ENCODE measurements around the gene NANOS2. TPM values are rescaled to one million over a fixed set of nuclear protein-coding genes. Genes with fewer than 3 reads are reported as not detected.
"Not testable (repeated sequence)": the region's sequence is repeated elsewhere in the genome, so short reads cannot be mapped to it uniquely, and the experiment has no call there.

NANOS2 gene
- total RNA-seq, 2 experiments from 2014 or later = not detected

DNA sequence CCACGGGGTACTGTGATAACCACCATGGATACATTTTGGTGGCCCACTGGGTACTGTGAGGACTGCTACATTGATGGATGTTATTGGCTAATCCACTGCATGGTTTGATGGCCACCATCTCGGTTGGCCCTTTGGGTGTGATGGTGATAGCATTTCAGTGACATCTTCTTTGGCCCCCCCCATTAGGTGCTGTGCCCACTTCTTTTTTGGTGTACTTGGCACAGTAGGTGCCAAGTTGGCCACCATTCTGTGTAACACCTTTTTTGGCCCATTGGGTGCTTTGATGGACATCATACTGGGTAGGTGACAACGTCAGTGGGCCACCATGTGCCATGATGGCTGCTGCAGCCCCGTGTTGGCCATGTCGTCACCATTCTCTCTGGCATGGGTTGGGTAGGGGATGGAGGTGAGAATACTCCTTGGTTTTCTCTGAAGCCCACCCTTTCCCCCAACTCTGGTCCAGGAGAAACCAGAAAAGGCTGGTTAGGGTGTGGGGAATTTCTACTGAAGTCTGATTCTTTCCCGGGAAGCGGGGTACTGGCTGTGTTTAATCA lies 41.3 kb downstream of the NANOS2 start:
- peaks cover 13% of the 10 kb centered on the region for H3K27me3 Mint-ChIP-seq
- peaks cover 14% of the 10 kb centered on the region for H3K4me1 Mint-ChIP-seq
- H3K9me3 Mint-ChIP-seq = no peaks in the 10 kb centered on the region
- H3K36me3 Mint-ChIP-seq (ENCODE audit: low read depth) = no peaks in the 10 kb centered on the region
- H3K27ac Mint-ChIP-seq = no peak overlapping the region
- H3K4me3 Mint-ChIP-seq = no peak overlapping the region
- DNase-seq = no peak
- CTCF ChIA-PET = interaction anchor here (1.6 kb wide), 1 partner anchor 9 kb away, joined by 4 read pairs; no protein-coding TSS in a partner anchor
- POLR2A ChIA-PET = no interaction called here

DNA sequence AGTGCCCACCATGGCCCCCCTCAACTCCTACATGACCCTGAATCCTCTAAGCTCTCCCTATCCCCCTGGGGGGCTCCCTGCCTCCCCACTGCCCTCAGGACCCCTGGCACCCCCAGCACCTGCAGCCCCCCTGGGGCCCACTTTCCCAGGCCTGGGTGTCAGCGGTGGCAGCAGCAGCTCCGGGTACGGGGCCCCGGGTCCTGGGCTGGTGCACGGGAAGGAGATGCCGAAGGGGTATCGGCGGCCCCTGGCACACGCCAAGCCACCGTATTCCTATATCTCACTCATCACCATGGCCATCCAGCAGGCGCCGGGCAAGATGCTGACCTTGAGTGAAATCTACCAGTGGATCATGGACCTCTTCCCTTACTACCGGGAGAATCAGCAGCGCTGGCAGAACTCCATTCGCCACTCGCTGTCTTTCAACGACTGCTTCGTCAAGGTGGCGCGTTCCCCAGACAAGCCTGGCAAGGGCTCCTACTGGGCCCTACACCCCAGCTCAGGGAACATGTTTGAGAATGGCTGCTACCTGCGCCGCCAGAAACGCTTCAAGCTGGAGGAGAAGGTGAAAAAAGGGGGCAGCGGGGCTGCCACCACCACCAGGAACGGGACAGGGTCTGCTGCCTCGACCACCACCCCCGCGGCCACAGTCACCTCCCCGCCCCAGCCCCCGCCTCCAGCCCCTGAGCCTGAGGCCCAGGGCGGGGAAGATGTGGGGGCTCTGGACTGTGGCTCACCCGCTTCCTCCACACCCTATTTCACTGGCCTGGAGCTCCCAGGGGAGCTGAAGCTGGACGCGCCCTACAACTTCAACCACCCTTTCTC lies 42.3 kb downstream of the NANOS2 start:
- H3K4me3 Mint-ChIP-seq = no peak overlapping the region
- H3K27me3 Mint-ChIP-seq = peaks cover 13% of the 10 kb centered on the region
- no peaks in the 10 kb centered on the region for H3K9me3 Mint-ChIP-seq
- H3K36me3 Mint-ChIP-seq (ENCODE audit: low read depth) = no peaks in the 10 kb centered on the region
- no peak for DNase-seq
- ChIA-PET CTCF (no interaction called here), POLR2A (no interaction called here)
- H3K27ac Mint-ChIP-seq = no peak overlapping the region
- peaks cover 8% of the 10 kb centered on the region for H3K4me1 Mint-ChIP-seq

DNA sequence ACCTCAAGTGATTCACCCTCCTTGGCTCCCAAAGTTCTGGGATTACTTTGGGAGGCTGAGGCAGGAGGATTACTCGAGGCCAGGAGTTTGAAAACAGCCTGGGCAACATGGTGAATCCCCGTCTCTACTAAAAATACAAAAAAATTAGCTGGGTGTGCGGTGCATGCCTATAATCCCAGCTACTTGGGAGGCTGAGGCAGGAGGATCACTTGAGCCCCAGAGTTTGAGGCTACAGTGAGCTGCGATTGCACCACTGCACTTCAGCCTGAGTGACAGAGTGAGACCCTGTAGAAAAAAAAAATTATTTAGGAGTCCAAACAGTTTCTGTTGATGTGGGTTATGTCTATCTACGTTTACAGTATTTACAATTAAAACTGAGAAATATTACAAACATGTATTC lies 43.8 kb downstream of the NANOS2 start:
- ChIA-PET POLR2A (no interaction called here), CTCF (no interaction called here)
- DNase-seq = no peak
- H3K4me1 Mint-ChIP-seq = no peaks in the 10 kb centered on the region
- H3K4me3 Mint-ChIP-seq = no peak overlapping the region
- no peak overlapping the region for H3K27ac Mint-ChIP-seq
- H3K36me3 Mint-ChIP-seq (ENCODE audit: low read depth) = no peaks in the 10 kb centered on the region
- H3K27me3 Mint-ChIP-seq = peaks cover 12% of the 10 kb centered on the region
- H3K9me3 Mint-ChIP-seq = no peaks in the 10 kb centered on the region

DNA sequence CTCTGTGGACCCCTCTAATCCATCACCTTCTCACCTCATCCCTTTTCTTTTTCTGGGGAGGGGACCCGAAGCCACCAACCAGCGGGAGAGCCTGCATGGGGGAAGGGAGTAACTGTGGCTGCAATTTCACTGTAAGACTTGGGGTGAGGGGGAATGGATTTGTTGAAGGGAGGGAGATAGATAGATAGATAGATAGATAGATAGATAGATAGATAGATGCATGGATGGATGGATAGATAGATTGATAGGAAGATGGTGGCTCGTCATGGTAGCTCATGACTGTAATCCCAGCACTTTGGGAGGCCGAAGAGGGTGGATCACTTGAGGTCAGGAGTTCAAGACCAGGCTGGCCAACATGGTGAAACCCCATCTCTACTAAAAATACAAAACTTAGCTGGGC lies 47.3 kb downstream of the NANOS2 start:
- DNase-seq; H3K4me3 Mint-ChIP-seq; H3K9me3 Mint-ChIP-seq; POLR2A ChIA-PET; H3K27ac Mint-ChIP-seq; H3K36me3 Mint-ChIP-seq (ENCODE audit: low read depth): not testable (repeated sequence)
- Mint-ChIP-seq H3K27me3 (peaks cover 30% of the 10 kb centered on the region), H3K4me1 (peaks cover 17% of the 10 kb centered on the region)
- CTCF ChIA-PET = interaction anchor here (6.7 kb wide), 1 partner anchor 16 kb away, joined by 58 read pairs; the partner anchor contains the start of gene IRF2BP1

DNA sequence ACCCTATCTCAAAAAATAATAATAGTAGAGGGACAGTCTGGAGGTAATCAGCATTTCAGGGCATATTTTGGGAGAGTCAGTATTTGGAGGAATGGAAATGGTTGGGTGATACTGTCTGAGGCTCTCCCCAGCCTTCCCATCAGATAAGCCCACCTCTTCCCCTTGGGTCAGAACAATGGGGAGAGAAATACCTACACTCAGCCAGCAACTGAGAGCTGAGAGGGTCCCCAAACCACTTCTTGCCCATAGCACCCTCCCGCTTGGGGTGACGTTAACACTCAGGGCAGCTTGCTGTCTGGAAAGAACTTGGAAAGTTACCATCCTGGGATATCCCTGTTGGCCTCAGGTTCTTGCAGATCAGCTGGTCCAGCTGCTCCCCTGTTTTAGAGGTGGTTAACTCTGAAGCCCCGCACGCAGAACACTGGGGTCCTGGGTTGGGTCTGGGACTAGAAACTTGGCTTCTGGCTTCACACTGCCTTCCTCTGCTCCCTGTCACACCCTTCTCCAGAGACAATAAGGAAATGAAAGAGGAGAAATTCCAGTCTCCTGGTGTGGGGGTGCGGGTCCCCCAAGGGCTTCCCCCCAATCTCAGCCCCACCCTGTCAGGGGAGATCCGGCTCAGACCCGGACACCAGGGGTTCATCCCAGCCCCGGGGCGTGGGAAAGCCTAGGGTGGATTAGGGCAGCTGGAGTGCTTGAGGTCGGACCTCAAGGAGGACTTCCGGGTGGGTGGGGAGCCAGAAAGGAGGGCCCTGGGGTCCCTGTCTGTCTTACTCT lies 48.0 kb downstream of the NANOS2 start:
- Mint-ChIP-seq H3K9me3 (no peaks in the 10 kb centered on the region), H3K27ac (no peak overlapping the region), H3K36me3 (ENCODE audit: low read depth) (peaks cover 8% of the 10 kb centered on the region), H3K4me3 (no peak overlapping the region), H3K27me3 (peaks cover 30% of the 10 kb centered on the region), H3K4me1 (peaks cover 22% of the 10 kb centered on the region)
- POLR2A ChIA-PET = no interaction called here
- no peak for DNase-seq
- CTCF ChIA-PET = interaction anchor here (1.2 to 6.7 kb wide), 2 partner anchors 17 to 26 kb away, joined by 3 to 58 read pairs; partner anchors contain the start of gene IRF2BP1

DNA sequence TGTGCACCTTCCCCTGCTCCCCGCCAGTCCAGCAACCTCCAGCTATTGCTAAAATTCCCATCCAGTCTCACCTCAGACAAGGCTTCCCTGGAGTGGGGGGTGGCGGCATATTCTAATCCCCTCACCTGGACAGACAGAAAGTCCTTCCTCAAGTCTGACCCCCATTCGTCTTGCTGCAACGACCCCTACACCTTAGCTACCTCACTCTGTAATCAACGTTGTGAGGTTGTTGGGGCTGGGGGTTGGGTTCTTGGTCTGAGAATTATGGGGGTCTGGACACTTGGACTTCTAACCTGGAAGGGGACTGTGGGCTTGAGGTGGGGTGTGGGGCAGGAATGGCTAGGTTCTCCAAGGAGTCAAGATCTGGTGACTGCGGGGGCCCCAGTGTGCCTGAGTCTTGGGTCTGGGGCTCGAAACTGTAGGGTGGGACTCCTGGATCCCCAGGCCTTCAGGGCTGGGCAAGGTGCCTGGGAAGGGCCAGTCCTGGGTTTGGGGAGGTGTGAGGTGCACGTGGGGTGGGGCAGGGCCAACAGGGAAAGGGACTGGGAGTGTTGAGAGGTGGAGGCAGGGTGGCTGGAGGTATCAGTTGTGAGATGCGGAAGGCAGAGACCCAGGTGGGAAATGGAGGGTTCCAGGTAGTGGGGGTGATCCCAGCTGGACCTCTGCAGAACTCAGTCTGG lies 49.2 kb downstream of the NANOS2 start:
- Mint-ChIP-seq H3K27ac (no peak overlapping the region), H3K9me3 (no peaks in the 10 kb centered on the region)
- CTCF ChIA-PET = interaction anchor here (0.5 to 6.7 kb wide), 7 partner anchors 18 to 175 kb away, joined by 3 to 58 read pairs (median 3); partner anchors contain the start of gene IRF2BP1

DNA sequence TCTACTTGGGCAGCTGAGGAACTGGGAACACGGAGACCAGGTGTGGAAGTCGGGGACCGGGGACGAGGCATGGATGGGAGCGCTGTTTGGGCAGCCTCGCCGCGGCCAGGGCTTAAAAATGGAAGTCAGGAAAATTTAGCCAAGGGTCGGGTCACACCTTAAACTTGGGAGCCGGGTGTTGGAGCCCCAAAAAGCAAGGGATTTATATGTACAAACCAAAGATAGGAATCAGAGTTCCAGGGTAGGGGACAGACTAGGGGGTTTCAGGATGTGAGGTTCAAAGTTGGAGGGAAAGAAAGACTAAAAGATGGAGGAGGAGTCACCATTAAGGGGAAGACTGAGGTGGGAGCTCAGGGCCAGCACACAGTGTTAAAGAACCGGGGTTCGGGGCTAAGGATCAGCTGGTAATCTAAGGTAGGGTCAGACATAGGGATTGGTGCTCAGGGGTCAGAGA lies 49.9 kb downstream of the NANOS2 start:
- no peak for DNase-seq
- POLR2A ChIA-PET = no interaction called here
- Mint-ChIP-seq H3K27me3 (peaks cover 30% of the 10 kb centered on the region), H3K4me1 (peaks cover 29% of the 10 kb centered on the region), H3K27ac (peak overlapping the region; percentile 72), H3K9me3 (no peaks in the 10 kb centered on the region), H3K36me3 (ENCODE audit: low read depth) (peaks cover 10% of the 10 kb centered on the region), H3K4me3 (peak overlapping the region; percentile 33)
- CTCF ChIA-PET = interaction anchor here (1.0 to 6.7 kb wide), 12 partner anchors 11 to 840 kb away, joined by 3 to 58 read pairs (median 3); partner anchors contain the start of genes IRF2BP1, QPCTL and SNRPD2

More for the DNA sequence above, 49.2 kb downstream of the NANOS2 start:
- Mint-ChIP-seq H3K27me3 (peaks cover 30% of the 10 kb centered on the region), H3K4me1 (peaks cover 28% of the 10 kb centered on the region), H3K36me3 (ENCODE audit: low read depth) (peaks cover 10% of the 10 kb centered on the region), H3K4me3 (no peak overlapping the region)
- POLR2A ChIA-PET = no interaction called here
- no peak for DNase-seq

DNA sequence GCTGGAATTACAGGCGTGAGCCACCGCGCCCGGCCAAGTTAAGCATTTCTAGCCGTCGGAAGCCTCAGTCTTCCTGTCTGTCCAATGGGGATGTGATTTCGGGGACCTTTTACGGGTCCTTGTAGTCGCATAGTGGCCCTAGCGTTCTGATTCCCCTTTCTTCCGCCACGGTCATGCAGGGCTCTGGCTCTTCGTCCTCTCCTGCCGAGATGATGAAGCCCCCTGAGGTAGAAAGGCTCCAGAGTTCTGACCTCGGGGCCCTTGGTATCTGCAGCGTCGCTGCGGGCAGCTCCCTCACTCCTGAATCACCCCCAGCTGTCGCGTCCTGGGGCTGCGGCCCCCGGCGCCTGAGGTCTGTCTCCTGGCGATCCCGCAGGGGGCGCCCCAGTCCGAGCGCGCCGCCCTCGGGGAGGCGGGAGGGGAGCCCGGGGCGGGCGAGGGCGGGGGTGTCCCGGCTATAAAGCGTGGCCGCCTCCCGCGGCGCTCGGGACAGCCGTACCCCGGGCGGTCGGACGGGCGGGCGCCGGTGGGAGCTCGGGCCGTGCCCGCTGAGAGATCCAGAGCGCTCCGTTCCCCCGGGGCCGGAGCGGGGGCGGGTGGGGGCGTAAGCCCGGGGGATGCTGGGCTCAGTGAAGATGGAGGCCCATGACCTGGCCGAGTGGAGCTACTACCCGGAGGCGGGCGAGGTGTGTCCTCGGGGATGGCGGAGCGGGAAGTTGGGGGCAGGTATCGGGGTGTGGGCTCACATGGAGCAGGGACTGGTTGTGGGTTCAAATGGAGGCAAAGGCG lies 50.5 kb downstream of the NANOS2 start, which contains the start of gene FOXA3:
Gene FOXA3 (plus strand): TSS at position 487 of the 789 bp plus-strand sequence. CDS start 131 bp downstream, at position 618.
- H3K9me3 Mint-ChIP-seq = no peaks in the 10 kb centered on the region

DNA sequence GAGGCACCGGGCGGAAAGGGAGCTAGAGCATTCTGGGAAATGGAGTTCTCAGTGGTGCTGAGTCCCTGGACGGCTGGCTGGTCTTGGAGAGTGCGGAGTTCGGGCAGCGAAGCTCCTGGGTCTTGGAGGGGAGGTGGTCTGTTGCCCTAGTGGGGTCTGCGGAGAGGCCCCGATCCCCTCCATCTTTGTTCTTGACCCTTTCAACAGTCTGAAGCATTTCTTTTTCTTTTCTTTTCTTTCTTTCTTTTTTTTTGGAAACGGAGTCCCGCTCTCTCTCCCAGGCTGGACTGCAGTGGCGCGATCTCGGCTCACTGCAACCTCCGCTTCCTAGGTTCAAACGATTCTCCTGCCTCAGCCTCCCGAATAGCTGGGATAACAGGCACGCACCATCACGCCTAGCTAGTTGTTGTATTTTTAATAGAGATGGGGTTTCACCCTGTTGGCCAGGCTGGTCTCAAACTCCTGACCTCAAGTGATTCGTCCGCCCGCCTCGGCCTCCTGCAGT lies 51.2 kb downstream of the NANOS2 start:
- Mint-ChIP-seq H3K9me3 (no peaks in the 10 kb centered on the region), H3K4me1 (peaks cover 31% of the 10 kb centered on the region), H3K36me3 (ENCODE audit: low read depth) (peaks cover 11% of the 10 kb centered on the region), H3K27me3 (peaks cover 29% of the 10 kb centered on the region), H3K4me3 (peak overlapping the region; percentile 93), H3K27ac (peak overlapping the region; percentile 95)
- CTCF ChIA-PET = interaction anchor here (0.8 to 6.7 kb wide), 20 partner anchors 8 to 841 kb away, joined by 3 to 58 read pairs (median 3); partner anchors contain the start of genes GIPR, IRF2BP1, MYPOP and QPCTL
- POLR2A ChIA-PET = interaction anchor here (0.6 to 0.7 kb wide), 3 partner anchors 23 to 925 kb away, joined by 3 read pairs; partner anchors contain the start of genes IRF2BP1 and SLC1A5
- DNase-seq = no peak

More for the DNA sequence above, 50.5 kb downstream of the NANOS2 start, which contains the start of gene FOXA3:
- Mint-ChIP-seq H3K4me3 (peak within 1 kb of the TSS; percentile 93), H3K4me1 (peaks cover 29% of the 10 kb centered on the region), H3K27ac (peak within 1 kb of the TSS; percentile 95), H3K27me3 (peaks cover 30% of the 10 kb centered on the region), H3K36me3 (ENCODE audit: low read depth) (peaks cover 11% of the 10 kb centered on the region)
- CTCF ChIA-PET = interaction anchor here (0.9 to 6.7 kb wide), 22 partner anchors 9 to 840 kb away, joined by 3 to 58 read pairs (median 3); partner anchors contain the start of genes GIPR, IRF2BP1, MYPOP and QPCTL
- POLR2A ChIA-PET = interaction anchor here (0.6 to 0.7 kb wide), 3 partner anchors 22 to 924 kb away, joined by 3 read pairs; partner anchors contain the start of genes IRF2BP1 and SLC1A5
- peak; percentile 52 for DNase-seq

Measured in activated CD4-positive, alpha-beta T cell treated with anti-CD3 and anti-CD28 coated beads, Interleukin-2, amount 10 ng/mL, durations not matched to agents 7 days and 5 days (primary cell).